ENCODE measurements around the gene HS3ST5. TPM values are rescaled to one million over a fixed set of nuclear protein-coding genes. Genes with fewer than 3 reads are reported as not detected.

Gene HS3ST5
- total and polyA plus RNA-seq, 9 donors: 0.08 TPM; not detected in 8

GRCh38 chr6:114068116-114068515, 274.7 kb downstream of the HS3ST5 start:
- H3K36me3 ChIP-seq: no peaks in the 10 kb centered on the region
- no peak overlapping the region for H3K4me3 ChIP-seq
- TF ChIP-seq, protein P1, sequence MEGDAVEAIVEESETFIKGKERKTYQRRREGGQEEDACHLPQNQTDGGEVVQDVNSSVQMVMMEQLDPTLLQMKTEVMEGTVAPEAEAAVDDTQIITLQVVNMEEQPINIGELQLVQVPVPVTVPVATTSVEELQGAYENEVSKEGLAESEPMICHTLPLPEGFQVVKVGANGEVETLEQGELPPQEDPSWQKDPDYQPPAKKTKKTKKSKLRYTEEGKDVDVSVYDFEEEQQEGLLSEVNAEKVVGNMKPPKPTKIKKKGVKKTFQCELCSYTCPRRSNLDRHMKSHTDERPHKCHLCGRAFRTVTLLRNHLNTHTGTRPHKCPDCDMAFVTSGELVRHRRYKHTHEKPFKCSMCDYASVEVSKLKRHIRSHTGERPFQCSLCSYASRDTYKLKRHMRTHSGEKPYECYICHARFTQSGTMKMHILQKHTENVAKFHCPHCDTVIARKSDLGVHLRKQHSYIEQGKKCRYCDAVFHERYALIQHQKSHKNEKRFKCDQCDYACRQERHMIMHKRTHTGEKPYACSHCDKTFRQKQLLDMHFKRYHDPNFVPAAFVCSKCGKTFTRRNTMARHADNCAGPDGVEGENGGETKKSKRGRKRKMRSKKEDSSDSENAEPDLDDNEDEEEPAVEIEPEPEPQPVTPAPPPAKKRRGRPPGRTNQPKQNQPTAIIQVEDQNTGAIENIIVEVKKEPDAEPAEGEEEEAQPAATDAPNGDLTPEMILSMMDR (IDR thresholded peaks at IDR 0.05): no peak
- TF ChIP-seq EP300 (IDR thresholded peaks at IDR 0.05) (no peak), POLR2A (IDR thresholded peaks at IDR 0.05) (no peak)
- H3K27me3 ChIP-seq: no peaks in the 10 kb centered on the region
- no peak for DNase-seq
- no peaks in the 10 kb centered on the region for H3K4me1 ChIP-seq (ENCODE audit: insufficient read depth)
- 66 to 85% (median 76%) methylated on average over 2 of the region's 2 CpGs for WGBS, 3 donors
- no peak overlapping the region for H3K27ac ChIP-seq
- intact Hi-C loops (cut with DNase I): no loop called here
- no peaks in the 10 kb centered on the region for H3K9me3 ChIP-seq

DNA sequence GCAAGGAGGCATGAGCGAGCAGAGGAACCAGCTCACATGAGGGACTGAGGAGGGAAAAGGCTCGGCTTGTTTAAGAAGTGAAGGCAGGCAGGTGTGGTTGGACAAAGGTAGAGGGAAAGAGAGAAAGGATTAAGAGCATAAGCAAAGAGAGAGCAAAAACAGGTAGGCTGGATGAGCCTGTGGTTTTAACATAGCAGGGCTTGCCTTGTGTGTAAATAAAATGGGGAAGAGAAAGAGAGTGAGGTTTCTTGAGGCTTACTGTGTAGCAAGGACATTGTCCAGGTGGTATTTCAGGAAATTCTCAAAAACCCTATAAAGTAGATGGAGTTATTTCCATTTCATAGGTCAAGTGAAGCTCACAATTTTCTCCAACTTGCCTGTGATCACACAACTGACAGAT, 278.0 kb downstream of the HS3ST5 start:
- Histone ChIP-seq H3K9me3 (no peaks in the 10 kb centered on the region), H3K4me3 (no peak overlapping the region), H3K27me3 (no peaks in the 10 kb centered on the region), H3K27ac (no peak overlapping the region), H3K36me3 (no peaks in the 10 kb centered on the region), H3K4me1 (ENCODE audit: insufficient read depth) (no peaks in the 10 kb centered on the region)
- DNase-seq: no peak
- intact Hi-C loops (cut with DNase I): no loop called here
- TF ChIP-seq POLR2A (IDR thresholded peaks at IDR 0.05) (no peak), EP300 (IDR thresholded peaks at IDR 0.05) (no peak)
- TF ChIP-seq, protein P1 (IDR thresholded peaks at IDR 0.05): no peak
- 96 to 98% (median 97%) methylated on average over 2 of the region's 2 CpGs for WGBS, 3 donors

DNA sequence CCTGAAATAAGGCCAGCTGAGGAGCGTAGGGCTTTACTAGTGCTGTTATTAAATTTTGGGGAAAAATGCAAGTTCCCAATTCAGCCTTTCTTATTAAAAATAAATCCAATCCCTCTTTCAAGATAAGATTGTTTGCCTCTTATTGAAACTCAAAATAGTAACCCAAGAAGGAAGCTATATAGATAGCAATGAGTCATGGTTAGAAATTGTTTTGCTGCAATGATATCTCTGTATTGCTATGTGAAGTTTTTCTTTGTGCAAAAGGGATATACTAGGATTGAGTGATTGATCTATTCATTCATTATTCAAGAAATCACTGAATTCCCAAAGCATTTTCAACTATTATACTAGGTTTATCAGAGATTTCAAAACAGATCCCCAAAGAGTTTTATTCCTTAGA, 278.9 kb downstream of the HS3ST5 start:
- Histone ChIP-seq H3K9me3 (no peaks in the 10 kb centered on the region), H3K4me3 (no peak overlapping the region), H3K27me3 (no peaks in the 10 kb centered on the region), H3K27ac (no peak overlapping the region), H3K36me3 (no peaks in the 10 kb centered on the region), H3K4me1 (ENCODE audit: insufficient read depth) (no peaks in the 10 kb centered on the region)
- no peak for DNase-seq
- 40 to 67% (median 56%) methylated on average over 1 of the region's 1 CpG for WGBS, 3 donors
- intact Hi-C loops (cut with DNase I): no loop called here
- TF ChIP-seq, protein P1 (IDR thresholded peaks at IDR 0.05): no peak
- TF ChIP-seq EP300 (IDR thresholded peaks at IDR 0.05) (no peak), POLR2A (IDR thresholded peaks at IDR 0.05) (no peak)

DNA sequence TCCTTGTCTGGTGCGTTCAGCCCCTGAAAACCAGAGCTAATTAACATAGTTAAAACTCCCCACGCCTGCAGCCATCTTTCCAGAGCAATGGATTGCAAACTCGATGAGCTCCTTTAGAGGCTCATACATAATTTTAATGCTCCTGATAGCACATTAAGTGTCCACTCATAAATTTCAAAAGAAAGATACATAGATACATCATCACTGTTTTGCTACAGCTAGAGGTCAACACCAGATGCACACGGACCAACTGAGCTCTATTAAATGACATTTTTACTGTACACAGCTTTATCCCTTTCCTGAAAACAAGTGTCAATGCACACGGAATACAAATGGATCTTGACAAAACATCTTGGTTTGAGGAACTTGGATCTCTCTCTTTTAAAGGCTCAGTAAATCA, 280.6 kb downstream of the HS3ST5 start:
- intact Hi-C loops (cut with DNase I): no loop called here
- Histone ChIP-seq H3K9me3 (no peaks in the 10 kb centered on the region), H3K4me3 (no peak overlapping the region), H3K4me1 (ENCODE audit: insufficient read depth) (no peaks in the 10 kb centered on the region), H3K27ac (no peak overlapping the region), H3K27me3 (no peaks in the 10 kb centered on the region), H3K36me3 (no peaks in the 10 kb centered on the region)
- TF ChIP-seq POLR2A (IDR thresholded peaks at IDR 0.05): no peak
- TF ChIP-seq, protein P1 (IDR thresholded peaks at IDR 0.05): no peak
- TF ChIP-seq EP300 (IDR thresholded peaks at IDR 0.05): no peak
- DNase-seq: no peak
- WGBS, 3 donors: 60 to 67% (median 67%) methylated on average over 5 of the region's 5 CpGs

GRCh38 chr6:114061741-114062140, 281.1 kb downstream of the HS3ST5 start:
- intact Hi-C loops (cut with DNase I): no loop called here
- no peaks in the 10 kb centered on the region for H3K4me1 ChIP-seq (ENCODE audit: insufficient read depth)
- 96 to 98% (median 96%) methylated on average over 4 of the region's 4 CpGs for WGBS, 3 donors
- TF ChIP-seq POLR2A (IDR thresholded peaks at IDR 0.05): no peak
- TF ChIP-seq, protein P1 (IDR thresholded peaks at IDR 0.05): no peak
- TF ChIP-seq EP300 (IDR thresholded peaks at IDR 0.05): no peak
- H3K9me3 ChIP-seq: no peaks in the 10 kb centered on the region
- DNase-seq: no peak
- H3K4me3 ChIP-seq: no peak overlapping the region
- no peaks in the 10 kb centered on the region for H3K36me3 ChIP-seq
- no peak overlapping the region for H3K27ac ChIP-seq
- no peaks in the 10 kb centered on the region for H3K27me3 ChIP-seq

Measured in ovary (tissue), 9 donors.